NCI-H345 treated with DMSO at 0.1 percent for 48 hours (cell line): Measurements from ENCODE around the gene USP9X.
"Not testable (repeated sequence)": the region's sequence is repeated elsewhere in the genome, so short reads cannot be mapped to it uniquely, and the experiment has no call there.

ENCODE experiments used
- DNase-seq: peaks from one replicate; lab custom pipeline; 2025; ENCODE audit not compliant: unreplicated experiment; lab: John Stamatoyannopoulos, UW

USP9X gene, protein sequence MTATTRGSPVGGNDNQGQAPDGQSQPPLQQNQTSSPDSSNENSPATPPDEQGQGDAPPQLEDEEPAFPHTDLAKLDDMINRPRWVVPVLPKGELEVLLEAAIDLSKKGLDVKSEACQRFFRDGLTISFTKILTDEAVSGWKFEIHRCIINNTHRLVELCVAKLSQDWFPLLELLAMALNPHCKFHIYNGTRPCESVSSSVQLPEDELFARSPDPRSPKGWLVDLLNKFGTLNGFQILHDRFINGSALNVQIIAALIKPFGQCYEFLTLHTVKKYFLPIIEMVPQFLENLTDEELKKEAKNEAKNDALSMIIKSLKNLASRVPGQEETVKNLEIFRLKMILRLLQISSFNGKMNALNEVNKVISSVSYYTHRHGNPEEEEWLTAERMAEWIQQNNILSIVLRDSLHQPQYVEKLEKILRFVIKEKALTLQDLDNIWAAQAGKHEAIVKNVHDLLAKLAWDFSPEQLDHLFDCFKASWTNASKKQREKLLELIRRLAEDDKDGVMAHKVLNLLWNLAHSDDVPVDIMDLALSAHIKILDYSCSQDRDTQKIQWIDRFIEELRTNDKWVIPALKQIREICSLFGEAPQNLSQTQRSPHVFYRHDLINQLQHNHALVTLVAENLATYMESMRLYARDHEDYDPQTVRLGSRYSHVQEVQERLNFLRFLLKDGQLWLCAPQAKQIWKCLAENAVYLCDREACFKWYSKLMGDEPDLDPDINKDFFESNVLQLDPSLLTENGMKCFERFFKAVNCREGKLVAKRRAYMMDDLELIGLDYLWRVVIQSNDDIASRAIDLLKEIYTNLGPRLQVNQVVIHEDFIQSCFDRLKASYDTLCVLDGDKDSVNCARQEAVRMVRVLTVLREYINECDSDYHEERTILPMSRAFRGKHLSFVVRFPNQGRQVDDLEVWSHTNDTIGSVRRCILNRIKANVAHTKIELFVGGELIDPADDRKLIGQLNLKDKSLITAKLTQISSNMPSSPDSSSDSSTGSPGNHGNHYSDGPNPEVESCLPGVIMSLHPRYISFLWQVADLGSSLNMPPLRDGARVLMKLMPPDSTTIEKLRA (N-terminal part only)

DNA sequence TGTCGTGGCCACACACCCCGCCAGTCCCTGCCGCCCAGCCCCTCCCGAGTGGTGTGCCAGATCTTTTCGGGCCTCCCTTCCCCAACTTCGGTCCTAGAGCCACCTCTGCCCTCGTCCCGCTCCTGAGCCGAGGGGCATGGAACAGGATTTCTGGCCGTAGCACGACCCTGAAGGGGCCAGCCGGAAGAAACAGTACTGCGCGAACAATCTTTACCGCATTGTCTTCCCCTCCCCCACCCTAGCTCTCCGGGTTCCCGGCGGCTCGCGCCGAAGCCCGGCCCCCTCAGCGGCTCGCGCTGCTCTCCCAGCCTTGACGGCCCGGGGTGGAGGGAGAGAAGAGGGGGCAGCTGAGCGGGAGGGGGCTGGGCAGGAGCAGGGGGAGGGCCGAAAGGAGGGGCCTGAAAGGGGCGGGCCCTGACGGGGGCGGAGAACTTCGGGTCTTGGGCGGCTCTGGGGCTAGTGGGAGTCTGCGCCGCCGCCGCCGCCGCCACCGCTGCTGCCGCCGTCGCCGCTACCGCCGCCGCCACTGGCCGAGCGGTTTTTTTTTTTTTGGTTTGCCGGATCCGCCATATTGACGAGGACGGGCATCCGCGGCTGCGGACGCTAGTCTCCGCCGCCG lies at the start of gene USP9X:
TSS of gene USP9X (plus strand) at position 553 of the 619 bp plus-strand sequence. CDS start 38,184 bp downstream, outside the sequence.
- peak; percentile 58 for DNase-seq

DNA sequence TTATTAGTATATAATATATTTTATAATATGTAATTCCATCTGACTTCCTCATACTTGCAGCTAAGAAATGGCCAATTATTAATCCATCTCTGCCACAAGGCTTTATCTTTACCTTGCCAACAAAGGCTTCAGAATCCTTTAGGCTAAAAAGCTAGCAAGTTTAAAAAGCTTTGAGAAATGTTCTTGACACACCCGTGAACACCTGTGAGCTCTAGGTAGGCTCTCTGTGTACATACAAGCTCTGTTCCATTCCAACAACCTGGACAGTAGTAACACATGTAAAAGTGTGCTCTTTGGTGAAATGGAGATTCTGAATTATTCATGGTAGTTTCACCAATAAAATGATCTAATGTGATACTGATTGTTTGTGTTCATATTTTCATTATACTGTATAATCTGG lies 49.7 kb upstream of the USP9X start:
- no peak for DNase-seq

DNA sequence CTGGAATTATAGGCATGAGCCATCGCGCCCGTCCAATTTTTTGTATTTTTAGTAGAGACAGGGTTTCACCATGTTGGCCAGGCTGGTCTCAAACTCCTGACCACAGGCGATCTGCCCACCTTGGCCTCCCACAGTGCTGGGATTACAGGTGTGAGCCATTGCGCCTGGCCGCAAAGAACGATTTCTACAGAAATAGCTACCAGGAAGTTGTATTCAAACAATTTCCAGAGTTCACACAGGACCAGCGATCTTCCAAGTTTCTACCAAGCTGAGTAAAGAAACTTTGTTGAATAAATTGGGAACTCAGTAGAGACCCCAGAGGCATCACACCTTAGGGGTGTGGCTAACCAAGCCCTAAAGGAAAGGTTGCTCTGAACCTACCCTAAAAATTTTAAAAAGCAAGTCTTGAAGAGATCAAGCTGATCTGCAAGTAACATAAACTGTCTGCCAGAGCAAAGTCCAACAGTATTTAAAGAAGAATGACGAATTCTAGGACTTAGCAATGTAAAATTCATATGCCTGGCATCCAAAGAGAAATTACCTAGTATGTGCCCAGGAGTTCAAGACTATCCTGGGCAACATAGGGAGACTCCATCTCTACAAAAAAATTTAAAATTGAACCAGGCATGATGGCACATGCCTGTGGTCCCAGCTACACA lies 48.4 kb upstream of the USP9X start:
- DNase-seq: no peak

DNA sequence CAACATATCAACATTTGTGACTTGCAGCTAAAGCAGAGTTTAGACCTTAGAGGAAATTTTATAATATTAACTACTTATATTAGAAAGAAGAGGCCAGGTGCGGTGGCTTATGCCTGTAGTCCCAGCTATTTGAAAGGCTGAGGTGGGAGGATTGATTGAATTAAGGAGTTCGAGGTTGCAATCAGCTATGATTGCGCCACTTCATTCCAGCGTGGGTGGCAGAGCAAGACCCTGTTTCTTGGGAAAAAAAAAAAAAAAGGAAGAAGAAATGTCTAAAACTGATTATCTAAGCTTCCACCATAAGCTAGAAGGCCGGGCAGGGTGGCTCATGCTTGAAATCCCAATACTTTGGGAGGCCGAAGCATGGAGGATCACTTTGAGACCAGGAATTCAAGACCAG lies 42.0 kb upstream of the USP9X start:
- no peak for DNase-seq

DNA sequence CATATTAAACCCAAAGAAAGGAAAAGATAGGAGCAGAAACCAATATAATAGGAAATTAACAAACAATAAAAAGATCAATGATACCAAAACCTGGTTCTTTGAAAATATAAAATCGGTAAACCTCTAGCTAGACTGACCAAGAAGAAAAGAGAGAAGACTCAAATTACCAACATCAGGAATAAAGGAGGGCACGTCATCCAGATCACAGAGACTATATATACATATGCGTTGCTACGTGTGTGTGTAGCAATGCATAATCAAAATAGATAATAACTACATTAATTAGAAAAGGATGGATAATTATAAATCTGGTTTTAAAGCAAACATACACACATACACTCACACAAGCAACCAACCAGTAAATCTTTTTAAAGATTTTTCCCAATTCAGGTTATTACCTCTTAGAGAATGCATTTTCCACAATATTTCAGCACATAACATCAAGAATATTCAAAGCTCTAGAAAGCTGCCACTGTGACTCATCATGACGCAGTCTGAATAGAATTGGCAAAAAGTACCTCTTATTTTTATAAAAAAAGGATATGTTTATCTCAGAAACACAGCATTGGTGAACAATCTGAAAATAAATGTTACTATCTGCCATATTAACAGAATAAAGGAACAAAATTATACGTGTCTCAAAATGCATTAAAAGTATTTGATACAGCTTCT lies 41.4 kb upstream of the USP9X start:
- DNase-seq: no peak

DNA sequence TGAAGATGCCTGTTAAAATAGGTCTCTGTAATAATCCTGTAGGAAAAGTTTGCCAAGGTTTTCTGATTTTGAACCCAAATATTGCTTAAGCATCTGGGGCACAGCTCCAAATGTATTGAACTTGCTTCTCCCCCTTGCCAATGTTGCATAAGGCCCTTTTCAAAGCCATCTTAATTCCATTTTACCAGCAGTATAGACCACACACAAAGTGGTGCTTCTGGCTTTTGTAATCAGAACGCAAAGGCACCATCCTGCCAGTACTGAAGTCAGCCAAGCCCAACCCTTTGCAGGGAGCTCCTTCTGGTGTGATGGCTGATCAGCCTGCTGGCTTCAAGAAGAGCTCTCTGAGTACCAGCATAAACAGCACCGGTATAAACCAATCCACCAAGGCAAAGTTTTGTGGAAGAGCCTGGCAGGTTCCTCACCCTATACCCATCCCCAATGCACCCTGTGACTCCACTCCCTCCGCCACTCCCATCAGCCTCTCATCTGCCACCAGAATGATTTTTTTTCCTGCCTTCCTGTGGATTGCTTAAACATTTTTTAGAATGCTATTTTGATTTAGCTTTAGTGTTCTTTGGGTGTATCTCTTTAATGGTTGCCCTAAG lies 39.2 kb upstream of the USP9X start:
- no peak for DNase-seq

DNA sequence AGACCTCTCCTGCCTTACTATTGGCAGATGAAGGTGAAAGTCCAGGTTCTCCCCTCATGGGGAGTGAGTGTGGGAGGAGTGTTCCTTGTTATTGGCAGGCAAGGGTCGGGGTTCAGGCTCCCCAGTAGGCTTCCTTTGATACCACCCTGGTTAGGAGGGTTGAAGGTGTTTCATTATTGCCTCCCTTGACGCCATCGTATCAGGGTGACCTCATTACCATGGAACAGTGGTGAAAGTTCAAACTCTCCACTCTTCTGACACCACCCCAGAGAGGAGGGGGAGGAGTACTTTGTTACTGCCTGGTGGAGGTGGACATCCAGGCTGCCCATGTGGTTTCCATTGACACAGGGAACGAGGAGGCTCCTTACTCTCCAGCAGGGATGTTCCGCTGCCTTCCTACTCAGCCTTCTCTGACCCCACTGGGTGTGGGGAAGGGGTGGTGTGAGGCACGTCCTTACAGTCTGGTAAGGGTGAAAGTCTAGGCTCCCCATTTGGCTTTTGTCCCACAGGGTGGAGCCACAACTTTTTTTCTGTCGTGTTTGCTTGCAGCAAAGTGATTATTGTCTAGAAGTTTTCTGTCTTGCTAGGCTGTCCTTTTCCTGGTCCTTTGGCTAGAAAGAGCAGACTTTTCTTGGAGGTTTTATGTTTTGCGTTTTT lies 37.2 kb upstream of the USP9X start:
- DNase-seq: no peak

DNA sequence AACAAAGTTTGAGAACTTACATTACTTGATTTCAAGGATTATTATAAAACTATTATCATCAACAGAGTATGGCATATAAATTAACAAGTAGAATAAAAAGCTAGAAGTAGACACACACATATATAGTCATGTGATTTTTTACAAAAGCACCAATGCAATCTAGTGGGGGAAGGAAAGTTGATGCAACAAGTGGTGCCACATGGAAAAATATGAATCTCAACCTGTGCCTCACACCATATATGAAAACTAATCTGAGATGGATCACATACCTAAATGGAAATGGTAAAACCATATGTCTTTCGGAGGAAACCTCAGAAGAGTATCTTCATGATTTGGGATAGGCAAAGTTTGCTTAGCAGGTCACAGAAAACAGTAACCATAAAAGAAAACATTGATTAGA lies 34.9 kb upstream of the USP9X start:
- DNase-seq: no peak

DNA sequence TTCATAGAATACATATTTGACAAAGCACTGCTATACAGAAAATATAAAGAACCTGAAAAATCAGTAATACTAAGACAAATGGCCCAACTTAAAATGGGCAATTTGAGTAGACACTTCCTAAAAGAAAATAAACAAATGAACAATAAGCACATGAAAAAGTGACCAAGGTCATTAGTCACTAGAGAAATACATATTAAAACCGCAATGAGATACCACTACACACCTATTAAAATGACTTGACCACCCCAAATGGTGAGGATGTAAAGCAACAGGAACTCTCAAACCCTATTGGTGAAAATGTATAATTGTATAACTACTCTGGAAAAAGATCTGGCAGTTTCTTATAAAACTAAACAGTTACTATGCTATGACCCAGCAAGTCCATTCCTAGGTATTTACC lies 34.0 kb upstream of the USP9X start:
- no peak for DNase-seq

DNA sequence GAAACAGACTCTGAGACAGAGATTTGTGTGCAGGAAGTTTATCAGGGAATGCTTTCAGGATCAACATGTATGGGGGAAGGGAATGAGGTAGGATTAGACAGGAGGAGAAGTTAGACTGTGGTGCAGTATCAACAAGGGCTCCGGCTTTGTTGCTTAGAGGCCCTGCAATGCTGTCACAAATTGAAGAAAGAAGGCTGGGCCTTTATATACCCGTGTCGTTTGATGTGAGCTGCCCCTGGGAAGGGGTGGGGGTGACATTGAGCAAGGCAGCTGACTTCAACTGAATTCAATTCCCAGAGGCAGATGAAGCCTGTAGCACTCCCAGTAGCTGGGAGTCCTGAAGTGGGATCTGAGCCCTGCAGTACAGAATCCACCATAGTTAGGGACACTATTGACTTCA lies 29.5 kb upstream of the USP9X start:
- DNase-seq: no peak

DNA sequence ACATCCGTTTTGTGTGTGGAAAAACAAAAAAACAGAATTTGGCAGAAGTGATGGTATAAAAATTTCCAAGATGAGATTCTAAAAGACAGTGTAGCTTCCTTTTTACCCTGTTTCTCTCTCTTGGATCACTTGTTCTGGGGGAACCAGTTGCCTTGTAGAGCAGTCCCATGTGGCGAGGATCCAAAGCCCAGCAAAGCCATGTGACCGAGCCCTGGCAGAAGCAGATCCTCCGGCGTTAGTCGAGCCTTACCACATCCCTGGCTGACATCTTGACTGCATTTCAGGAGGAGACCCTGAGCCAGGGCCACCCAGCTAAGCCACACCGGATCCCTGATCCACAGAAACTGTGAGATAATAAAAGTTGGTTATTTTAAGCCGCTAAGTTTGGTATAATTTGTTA lies 22.0 kb upstream of the USP9X start:
- DNase-seq: not testable (repeated sequence)

DNA sequence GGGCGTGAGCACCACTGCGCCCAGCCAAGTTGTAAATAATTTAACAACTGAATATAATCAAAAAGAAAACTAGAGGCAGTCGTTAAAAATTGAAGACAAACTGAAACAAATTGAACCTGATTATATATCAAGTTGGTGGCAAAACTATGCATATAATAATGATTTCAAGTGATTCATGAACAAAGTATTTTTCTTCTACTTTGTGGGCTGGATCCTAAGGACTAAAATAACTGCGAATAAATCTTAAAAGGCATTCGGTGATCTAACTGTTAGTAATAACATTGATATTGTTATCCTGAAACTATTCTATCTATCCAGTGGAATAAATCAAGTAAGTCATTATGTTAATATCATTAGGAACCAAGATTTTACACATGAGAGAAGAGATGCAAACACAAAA lies 21.2 kb upstream of the USP9X start:
- no peak for DNase-seq

DNA sequence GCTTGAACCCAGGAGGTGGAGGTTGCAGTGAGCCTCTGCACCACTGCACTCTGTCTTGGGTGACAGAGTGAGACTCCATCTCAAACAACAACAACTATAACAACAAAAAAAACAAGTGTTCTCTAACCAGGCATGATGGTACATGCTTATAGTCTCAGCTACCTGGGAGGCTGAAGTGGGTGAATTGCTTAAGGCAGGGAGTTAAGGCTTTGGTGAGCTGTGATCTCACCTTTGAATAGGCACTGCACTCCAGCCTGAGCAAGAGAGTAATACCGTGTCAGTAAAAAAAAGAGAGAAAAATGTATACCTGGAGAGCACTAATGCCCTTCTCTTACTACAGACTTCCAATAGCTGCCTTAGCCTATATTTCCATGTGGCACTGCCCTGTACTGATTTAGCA lies 18.9 kb upstream of the USP9X start:
- no peak for DNase-seq

DNA sequence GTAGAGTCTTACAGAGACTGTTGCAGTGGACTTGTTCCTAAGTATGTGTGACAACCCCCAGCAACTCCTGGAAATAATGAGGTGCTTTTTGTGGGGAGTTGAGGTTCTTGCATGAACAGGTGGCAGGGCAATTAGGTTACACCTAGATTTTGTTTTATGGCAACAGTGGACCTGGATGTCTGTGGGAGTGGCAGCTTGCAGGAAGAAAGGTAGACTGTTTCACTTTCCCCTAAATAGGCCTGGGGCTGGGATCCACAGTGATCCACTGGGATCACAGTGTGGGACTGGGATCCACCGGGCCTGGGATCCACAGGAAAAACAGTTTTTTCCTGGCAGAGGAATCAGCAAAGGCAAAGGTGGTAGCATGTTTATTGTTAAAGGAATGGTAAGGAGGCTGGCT lies 18.3 kb upstream of the USP9X start:
- DNase-seq: no peak

DNA sequence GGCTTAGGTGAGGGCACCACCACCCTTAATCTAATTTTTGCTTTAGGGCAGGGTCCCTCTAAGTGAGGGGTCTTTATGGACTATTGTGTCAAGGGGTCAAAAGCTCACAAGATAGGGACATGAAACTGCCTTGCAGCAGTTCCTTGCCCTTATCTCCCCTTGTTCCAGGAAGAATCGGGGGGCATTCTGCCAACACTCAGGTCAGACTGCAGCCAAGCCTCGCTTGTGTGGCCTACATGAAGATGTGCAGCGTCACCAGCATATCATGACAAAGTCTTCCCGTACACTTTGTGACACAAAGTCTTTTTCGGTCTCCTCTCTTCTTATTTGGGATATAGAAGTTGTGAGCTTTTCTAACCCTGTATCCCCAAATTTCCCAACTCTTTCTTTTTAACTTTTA lies 17.5 kb upstream of the USP9X start:
- DNase-seq: no peak

DNA sequence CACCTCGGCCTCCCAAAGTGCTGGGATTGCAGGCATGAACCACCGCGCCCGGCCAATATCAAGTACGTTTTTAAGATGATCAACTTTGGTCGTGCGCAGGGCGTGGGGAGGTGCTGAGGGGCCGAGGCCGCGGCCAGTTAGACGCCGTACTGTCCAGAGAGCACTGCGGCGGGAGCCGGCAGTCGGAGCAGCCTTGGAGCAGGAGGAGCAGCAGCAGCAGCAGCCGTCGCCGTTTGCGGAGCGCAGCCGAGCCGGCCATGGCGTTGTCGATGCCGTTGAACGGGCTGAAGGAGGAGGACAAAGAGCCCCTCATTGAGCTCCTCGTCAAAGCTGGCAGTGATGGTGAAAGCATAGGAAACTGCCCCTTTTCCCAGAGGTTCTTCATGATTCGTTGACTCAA lies 8.5 kb upstream of the USP9X start:
- DNase-seq: no peak

DNA sequence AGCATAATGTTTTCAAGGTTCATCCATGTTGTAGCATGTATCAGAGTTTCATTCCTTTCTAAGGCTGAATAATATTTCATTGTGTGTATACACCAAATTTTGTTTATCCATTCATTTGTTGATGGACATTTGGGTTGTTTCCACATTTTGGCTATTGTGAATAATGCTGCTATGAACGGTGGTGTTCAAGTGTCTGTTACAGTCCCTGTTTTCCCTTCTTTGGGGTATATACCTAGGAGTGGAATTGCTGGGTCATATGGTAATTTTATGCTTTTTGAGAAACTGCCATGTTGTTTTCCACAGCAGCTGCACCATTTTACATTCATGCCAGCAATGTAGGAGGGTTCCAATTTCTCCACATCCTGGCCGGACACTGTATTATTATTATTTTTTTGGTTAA lies 3.4 kb upstream of the USP9X start:
- no peak for DNase-seq

DNA sequence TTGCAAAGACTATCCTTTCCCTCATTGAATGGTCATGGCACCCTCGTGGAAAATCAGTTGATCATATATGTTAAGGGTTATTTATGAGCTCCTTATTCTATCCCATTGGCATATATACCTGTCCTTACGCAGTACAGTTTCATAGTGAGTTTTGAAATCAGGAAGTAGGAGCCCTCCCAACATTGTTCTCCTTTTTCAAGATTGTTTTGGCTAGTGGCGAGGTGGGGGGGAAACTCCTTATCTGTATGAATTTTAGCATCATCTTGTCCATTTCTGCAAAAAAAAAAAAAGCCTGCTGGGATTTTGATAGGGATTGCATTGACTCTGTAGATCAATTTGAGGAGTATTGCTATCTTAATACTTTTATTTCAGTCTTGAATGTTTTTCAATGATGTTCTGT lies 2.5 kb upstream of the USP9X start:
- DNase-seq: no peak
